Central memory CD8-positive, alpha-beta T cell (primary cell): ENCODE measurements around the gene CREB3L1.
A peak's percentile ranks its signal among the peaks of the same experiment; 100 is the strongest.

Source experiments
- ATAC-seq: fragments of 150-1000 bp; cut with Tn5 transposase; replicated peaks from 2 replicates; pipeline ENCODE4 v1.10.0; 2022; ENCODE audit warnings: mild to moderate bottlenecking, moderate FRiP score, moderate number of reproducible peaks; ENCODE audit not compliant: poor library complexity, severe bottlenecking; ENCODE audit errors: extremely low read depth
- DNase-seq, 2 donors: peaks; one replicate each; pipeline ENCODE4 v3.0.0; 2021; ENCODE audit warnings: low spot score in 2 of 2
- H3K27ac Mint-ChIP-seq: one replicate; pipeline ENCODE4 v1.8.0; 2022; ENCODE audit warnings: low read depth, mild to moderate bottlenecking, moderate library complexity, mixed read lengths
- H3K27me3 Mint-ChIP-seq: one replicate; pipeline ENCODE4 v1.8.0; 2022; ENCODE audit warnings: mixed read lengths
- H3K36me3 Mint-ChIP-seq: one replicate; pipeline ENCODE4 v1.8.0; 2022; ENCODE audit warnings: mild to moderate bottlenecking, moderate library complexity, mixed read lengths; ENCODE audit not compliant: insufficient read depth
- H3K4me1 Mint-ChIP-seq: one replicate; pipeline ENCODE4 v1.8.0; 2022; ENCODE audit warnings: mixed read lengths
- H3K4me3 Mint-ChIP-seq: one replicate; pipeline ENCODE4 v1.8.0; 2022; ENCODE audit warnings: mild to moderate bottlenecking, moderate library complexity, mixed read lengths
- H3K9me3 Mint-ChIP-seq: one replicate; pipeline ENCODE4 v1.8.0; 2022; ENCODE audit warnings: mixed read lengths

The CREB3L1 gene

GRCh38 chr11:46240861-46241260, 36.6 kb upstream of the CREB3L1 start:
- no peak overlapping the region for H3K27ac Mint-ChIP-seq
- no peak overlapping the region for H3K4me3 Mint-ChIP-seq
- H3K9me3 Mint-ChIP-seq, result no peaks in the 10 kb centered on the region
- DNase-seq, result no peak
- peaks cover 20% of the 10 kb centered on the region for H3K27me3 Mint-ChIP-seq
- H3K36me3 Mint-ChIP-seq, result peaks cover 9% of the 10 kb centered on the region
- peaks cover 24% of the 10 kb centered on the region for H3K4me1 Mint-ChIP-seq
- no peak for ATAC-seq

DNA sequence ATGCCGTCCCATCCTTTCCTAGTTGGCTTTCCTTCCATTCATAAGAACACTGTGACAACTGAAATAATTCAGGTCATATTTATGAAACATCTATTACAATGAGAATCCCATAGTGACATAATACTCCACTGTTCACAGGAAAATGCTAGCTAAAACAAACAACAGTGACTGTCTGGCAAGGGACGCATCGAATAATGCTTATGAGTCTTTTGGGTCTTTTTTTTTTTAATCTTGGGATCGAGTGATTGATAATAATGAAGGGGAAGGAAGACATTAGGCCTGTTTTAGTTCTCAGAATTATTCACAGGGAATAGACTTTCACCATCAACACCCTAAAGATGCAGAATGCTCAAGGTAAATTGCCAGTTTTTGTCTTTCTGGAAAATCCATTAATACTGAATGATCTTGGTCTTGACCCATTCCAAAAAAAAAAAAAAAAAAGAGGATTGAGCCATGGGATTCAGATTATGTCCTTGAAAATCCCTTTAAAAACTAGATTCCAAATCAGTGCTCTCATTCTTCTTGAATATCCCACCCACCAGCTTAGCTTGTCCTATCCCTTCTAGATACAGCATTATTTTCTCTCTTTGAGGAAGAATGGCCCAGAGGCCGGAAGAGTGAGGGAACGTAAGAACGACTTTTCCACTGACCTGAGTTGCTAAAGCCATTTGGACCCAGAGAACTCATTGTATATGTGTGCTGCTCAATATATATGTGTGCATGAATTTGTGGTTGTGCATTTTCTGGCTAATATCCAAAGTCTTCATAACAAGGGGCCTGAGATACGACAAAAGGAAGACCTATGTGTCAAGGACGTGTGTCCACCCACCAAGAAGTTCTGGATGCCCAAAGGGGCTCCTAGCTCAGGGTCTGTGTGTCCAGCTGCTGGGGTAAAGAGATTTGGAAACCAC, 35.2 kb upstream of the CREB3L1 start:
- Mint-ChIP-seq H3K4me1 (peaks cover 14% of the 10 kb centered on the region), H3K27ac (no peak overlapping the region), H3K4me3 (peak overlapping the region; percentile 76), H3K36me3 (peaks cover 9% of the 10 kb centered on the region), H3K27me3 (peaks cover 6% of the 10 kb centered on the region), H3K9me3 (no peaks in the 10 kb centered on the region)
- DNase-seq, result no peak
- ATAC-seq, result no peak

DNA sequence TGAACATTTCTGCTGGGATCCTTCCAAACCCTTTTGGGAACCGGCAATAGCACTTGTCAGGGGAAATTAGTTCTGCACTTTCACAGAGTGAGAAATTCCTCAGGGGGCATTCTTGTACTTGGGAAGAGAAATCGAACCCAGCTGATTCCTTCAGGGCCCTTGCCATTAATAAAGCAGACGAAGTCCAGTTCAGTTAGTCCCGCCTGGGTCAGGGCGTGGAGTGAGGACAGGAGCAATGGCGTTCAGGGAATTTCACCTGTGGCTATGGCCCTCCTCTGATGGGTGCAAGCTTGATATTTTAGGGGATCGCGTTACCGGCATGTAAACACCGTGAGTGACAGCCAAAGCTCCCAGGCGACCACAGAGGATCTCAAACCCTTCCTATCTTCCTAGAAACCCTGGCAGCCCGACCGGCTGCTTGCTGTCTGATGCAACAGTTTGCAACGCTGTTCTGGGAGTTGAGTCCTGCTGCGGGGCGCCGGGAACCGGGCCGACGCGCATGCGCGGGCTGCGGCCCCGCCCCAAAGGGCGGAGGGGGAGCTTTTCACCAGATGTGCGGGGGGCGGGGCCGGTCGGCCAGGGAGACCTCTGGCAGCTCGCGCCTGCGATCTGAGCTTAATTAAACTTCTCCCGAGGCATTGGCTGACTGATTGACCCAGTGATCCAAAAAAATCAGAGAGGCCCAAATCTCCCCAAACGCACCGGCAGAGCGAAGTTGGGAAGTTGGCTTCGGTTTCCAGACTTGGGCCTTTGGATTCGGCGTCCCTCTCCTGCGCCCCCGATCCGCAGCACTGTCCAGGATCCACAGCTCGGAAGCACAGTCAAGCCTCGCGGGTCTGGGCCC, 34.3 kb upstream of the CREB3L1 start:
- no peaks in the 10 kb centered on the region for H3K27me3 Mint-ChIP-seq
- peak overlapping the region; percentile 76 for H3K4me3 Mint-ChIP-seq
- DNase-seq (peak; percentile 66 to 70), ATAC-seq (peak; percentile 27)
- H3K27ac Mint-ChIP-seq, result no peak overlapping the region
- H3K36me3 Mint-ChIP-seq, result peaks cover 6% of the 10 kb centered on the region
- no peaks in the 10 kb centered on the region for H3K9me3 Mint-ChIP-seq
- H3K4me1 Mint-ChIP-seq, result peaks cover 9% of the 10 kb centered on the region

- Mint-ChIP-seq H3K27me3 (no peaks in the 10 kb centered on the region), H3K27ac (no peak overlapping the region), H3K36me3 (peaks cover 6% of the 10 kb centered on the region), H3K4me1 (peaks cover 9% of the 10 kb centered on the region), H3K9me3 (no peaks in the 10 kb centered on the region), H3K4me3 (peak overlapping the region; percentile 76)
- DNase-seq, result no peak
- no peak for ATAC-seq
Observed at GRCh38 chr11:46243796-46244109, 33.7 kb upstream of the CREB3L1 start.

DNA sequence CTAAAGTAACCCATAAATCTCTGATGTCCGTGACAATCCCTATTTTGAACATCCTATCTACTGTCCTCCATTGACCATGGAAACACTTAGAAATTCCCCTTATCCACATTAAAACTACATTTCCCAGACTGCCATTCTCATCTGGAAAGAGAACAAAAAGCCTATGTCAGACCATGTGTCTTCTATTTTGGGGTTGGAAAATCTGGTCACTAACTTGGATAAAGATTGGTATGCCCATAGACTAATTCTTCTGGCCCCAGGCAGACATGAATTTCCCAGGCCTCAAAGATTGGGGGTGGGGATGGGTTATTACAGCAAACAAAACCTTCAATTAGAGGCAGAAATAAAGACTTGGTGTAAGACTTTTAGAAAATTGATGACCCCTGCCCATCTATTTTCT, 30.9 kb upstream of the CREB3L1 start:
- ATAC-seq (no peak), DNase-seq (no peak)
- H3K9me3 Mint-ChIP-seq, result no peaks in the 10 kb centered on the region
- no peaks in the 10 kb centered on the region for H3K27me3 Mint-ChIP-seq
- H3K27ac Mint-ChIP-seq, result no peak overlapping the region
- peaks cover 5% of the 10 kb centered on the region for H3K36me3 Mint-ChIP-seq
- H3K4me1 Mint-ChIP-seq, result peaks cover 9% of the 10 kb centered on the region
- H3K4me3 Mint-ChIP-seq, result no peak overlapping the region

DNA sequence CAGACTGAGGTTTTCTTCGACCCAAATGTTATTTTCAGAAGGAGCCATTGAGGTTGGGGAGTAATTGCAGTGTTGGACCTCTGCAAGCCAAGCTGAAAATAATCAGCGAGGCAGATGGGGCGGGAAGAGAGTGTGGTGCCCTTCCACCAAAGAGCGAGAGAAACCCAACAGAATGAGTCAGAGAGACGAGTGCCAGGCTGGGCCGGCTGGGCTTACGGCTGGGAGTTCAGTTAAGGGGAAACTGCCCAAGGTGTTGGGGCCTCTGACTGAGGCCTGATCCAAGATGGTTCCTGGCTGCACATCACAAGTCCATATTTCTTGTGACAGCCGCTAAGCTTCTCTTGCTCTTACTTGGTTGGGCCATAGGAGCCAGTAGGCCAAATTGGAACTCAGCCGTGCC, 30.4 kb upstream of the CREB3L1 start:
- no peak for ATAC-seq
- no peak overlapping the region for H3K27ac Mint-ChIP-seq
- peaks cover 4% of the 10 kb centered on the region for H3K27me3 Mint-ChIP-seq
- peaks cover 5% of the 10 kb centered on the region for H3K36me3 Mint-ChIP-seq
- no peak for DNase-seq
- no peak overlapping the region for H3K4me3 Mint-ChIP-seq
- peaks cover 9% of the 10 kb centered on the region for H3K4me1 Mint-ChIP-seq
- no peaks in the 10 kb centered on the region for H3K9me3 Mint-ChIP-seq

GRCh38 chr11:46247659-46248058, 29.8 kb upstream of the CREB3L1 start:
- H3K4me1 Mint-ChIP-seq, result peaks cover 9% of the 10 kb centered on the region
- no peak for ATAC-seq

GRCh38 chr11:46248289-46249102, 29.0 kb upstream of the CREB3L1 start:
- H3K27ac Mint-ChIP-seq, result no peak overlapping the region
- ATAC-seq (no peak), DNase-seq (no peak)
- peaks cover 1% of the 10 kb centered on the region for H3K4me1 Mint-ChIP-seq
- no peak overlapping the region for H3K4me3 Mint-ChIP-seq
- no peaks in the 10 kb centered on the region for H3K36me3 Mint-ChIP-seq
- no peaks in the 10 kb centered on the region for H3K9me3 Mint-ChIP-seq
- H3K27me3 Mint-ChIP-seq, result peaks cover 9% of the 10 kb centered on the region

More at GRCh38 chr11:46247659-46248058, 29.8 kb upstream of the CREB3L1 start:
- Mint-ChIP-seq H3K27ac (no peak overlapping the region), H3K9me3 (no peaks in the 10 kb centered on the region), H3K4me3 (no peak overlapping the region), H3K36me3 (peaks cover 5% of the 10 kb centered on the region), H3K27me3 (peaks cover 9% of the 10 kb centered on the region)
- no peak for DNase-seq

DNA sequence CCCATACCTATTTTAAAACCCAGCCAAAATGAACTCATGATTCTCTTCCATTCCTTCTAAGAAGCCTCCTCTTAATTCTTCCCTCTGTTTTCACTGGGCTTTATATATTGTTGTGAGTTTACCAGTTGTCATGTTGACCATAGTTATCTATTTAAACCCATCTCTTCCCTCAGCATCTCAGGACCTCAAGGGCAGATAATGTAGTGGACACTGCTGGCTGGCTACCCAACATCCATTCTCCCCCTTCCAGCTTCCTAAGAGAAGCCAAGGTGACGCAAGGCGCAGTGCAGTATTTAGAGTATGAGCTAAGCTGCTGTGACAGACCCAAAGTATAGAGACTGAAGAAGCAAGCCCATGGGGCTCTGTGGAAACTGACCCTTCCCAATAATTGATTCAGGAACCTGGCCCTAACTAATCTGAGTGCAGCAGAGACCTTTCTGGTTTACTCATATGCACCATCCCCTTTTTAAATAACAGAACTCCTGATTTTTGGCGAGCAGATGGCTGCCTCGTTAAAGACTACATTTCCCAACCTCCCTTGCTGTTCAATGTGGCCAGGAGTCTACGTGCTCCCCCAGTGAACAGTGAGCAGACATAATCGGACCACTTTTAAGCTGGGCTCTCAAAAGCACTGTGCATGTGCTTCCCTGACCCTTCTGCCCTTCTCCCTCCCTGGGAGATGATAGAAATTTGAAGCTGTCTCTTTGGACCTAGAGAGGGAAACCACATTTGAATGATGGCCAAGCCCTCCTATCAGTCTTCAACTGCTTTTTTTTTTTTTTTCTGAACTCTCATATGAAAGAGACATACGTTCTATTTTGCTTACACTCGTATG, 28.1 kb upstream of the CREB3L1 start:
- no peak for ATAC-seq
- Mint-ChIP-seq H3K27ac (no peak overlapping the region), H3K4me3 (no peak overlapping the region)

DNA sequence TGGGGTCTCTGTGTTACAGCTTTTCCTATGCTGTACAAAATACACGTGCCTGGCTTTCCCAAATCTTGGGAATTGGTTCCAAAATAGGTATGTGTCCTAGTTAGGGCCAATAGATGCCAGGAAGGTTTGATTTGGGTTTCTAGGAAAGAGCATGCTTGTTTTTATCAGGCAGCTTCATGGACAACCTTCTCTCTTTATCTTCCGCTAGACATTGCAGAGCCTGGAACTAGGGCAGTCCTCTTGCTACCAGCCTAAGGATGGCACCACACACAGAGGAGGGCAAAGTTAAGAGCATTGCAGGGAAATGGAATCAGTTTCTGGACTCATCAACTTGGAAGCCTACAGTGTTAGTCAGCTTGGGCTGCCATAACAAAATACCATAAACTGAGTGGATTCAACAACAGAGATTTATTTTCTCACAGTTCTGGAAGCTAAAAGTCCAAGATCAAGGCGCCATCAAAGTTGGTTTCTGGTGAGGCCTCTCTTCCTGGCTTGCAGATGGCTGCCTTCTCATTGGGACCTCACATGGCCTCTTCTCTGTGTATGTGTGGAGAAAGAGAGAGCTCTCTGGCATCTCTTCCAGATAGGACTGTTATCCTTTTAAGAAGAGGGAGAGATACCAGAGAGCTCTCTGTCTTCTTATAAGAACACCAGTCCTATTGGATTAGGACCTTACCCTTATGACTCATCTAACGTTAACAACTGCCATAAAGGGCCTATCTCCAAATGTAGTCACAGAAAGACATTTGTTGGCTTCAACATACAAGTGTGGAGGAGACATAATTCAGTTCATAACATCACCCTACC, 27.3 kb upstream of the CREB3L1 start:
- Mint-ChIP-seq H3K27me3 (peaks cover 9% of the 10 kb centered on the region), H3K9me3 (no peaks in the 10 kb centered on the region), H3K36me3 (no peaks in the 10 kb centered on the region), H3K4me1 (no peaks in the 10 kb centered on the region), H3K27ac (no peak overlapping the region), H3K4me3 (no peak overlapping the region)
- ATAC-seq (no peak), DNase-seq (no peak)

More for the DNA sequence above, 28.1 kb upstream of the CREB3L1 start:
- H3K27me3 Mint-ChIP-seq, result peaks cover 9% of the 10 kb centered on the region
- no peak for DNase-seq
- H3K36me3 Mint-ChIP-seq, result no peaks in the 10 kb centered on the region
- no peaks in the 10 kb centered on the region for H3K4me1 Mint-ChIP-seq
- no peaks in the 10 kb centered on the region for H3K9me3 Mint-ChIP-seq

- no peaks in the 10 kb centered on the region for H3K4me1 Mint-ChIP-seq
- DNase-seq (no peak), ATAC-seq (no peak)
- peaks cover 9% of the 10 kb centered on the region for H3K27me3 Mint-ChIP-seq
- H3K27ac Mint-ChIP-seq, result no peak overlapping the region
- no peaks in the 10 kb centered on the region for H3K9me3 Mint-ChIP-seq
- no peaks in the 10 kb centered on the region for H3K36me3 Mint-ChIP-seq
- H3K4me3 Mint-ChIP-seq, result no peak overlapping the region
Observed at GRCh38 chr11:46250745-46251052, 26.8 kb upstream of the CREB3L1 start.
